DND-41 (cell line): ENCODE data around the gene PDC.

ENCODE experiments used
- ATAC-seq: fragments of 200-7000 bp; cut with Tn5 transposase; 3 replicates; pipeline ENCODE4 v1.9.1; 2021; ENCODE audit warnings: low read depth; ENCODE audit not compliant: insufficient read depth
- DNase-seq: peaks from one replicate; pipeline ENCODE4 v3.0.0-alpha.2; 2020
- H2AFZ ChIP-seq: 2 replicates; pipeline ENCODE4 v1.6.0; 2012; ENCODE audit warnings: low read depth, low read length
- H3K27ac ChIP-seq: 2 replicates; pipeline ENCODE4 v1.5.1; 2012; ENCODE audit warnings: low read length, inconsistent platforms
- H3K27me3 ChIP-seq: fragments of 200-600 bp; sonication (generic); 2 replicates; pipeline ENCODE4 v1.6.0; 2012; ENCODE audit warnings: low read length, mild to moderate bottlenecking, inconsistent platforms; ENCODE audit not compliant: insufficient read depth, poor library complexity
- H3K36me3 ChIP-seq: 2 replicates; pipeline ENCODE4 v1.5.1; 2012; ENCODE audit warnings: low read length, inconsistent platforms; ENCODE audit not compliant: insufficient read depth
- H3K4me1 ChIP-seq: 2 replicates; pipeline ENCODE4 v1.5.1; 2012; ENCODE audit warnings: mild to moderate bottlenecking, low read length; ENCODE audit not compliant: insufficient read depth
- H3K4me2 ChIP-seq: 2 replicates; pipeline ENCODE4 v1.6.0; 2012; ENCODE audit warnings: mild to moderate bottlenecking, moderate library complexity, low read length, inconsistent platforms; ENCODE audit not compliant: insufficient read depth
- H3K4me3 ChIP-seq, 2 experiments: fragments of 200-600 bp in 1 of 2; shearing (Covaris generic) in 1 of 2; 2 replicates each; pipeline ENCODE4 v1.5.1; 2012 to 2016; ENCODE audit warnings: inconsistent platforms in 2 of 2, low read length in 2 of 2, mild to moderate bottlenecking in 2 of 2, low read depth in 1 of 2, moderate library complexity in 1 of 2
- H3K79me2 ChIP-seq: 2 replicates; pipeline ENCODE4 v1.6.0; 2012; ENCODE audit warnings: low read length, inconsistent platforms; ENCODE audit not compliant: insufficient read depth
- H3K9ac ChIP-seq: 2 replicates; pipeline ENCODE4 v1.6.0; 2012; ENCODE audit warnings: low read depth, mild to moderate bottlenecking, inconsistent platforms, low read length, moderate library complexity
- H3K9me3 ChIP-seq: 2 replicates; pipeline ENCODE4 v1.5.1; 2012; ENCODE audit warnings: low read length, moderate library complexity, mild to moderate bottlenecking, inconsistent platforms; ENCODE audit not compliant: insufficient read depth, severe bottlenecking
- H4K20me1 ChIP-seq: 2 replicates; pipeline ENCODE4 v1.6.0; 2012; ENCODE audit warnings: low read length; ENCODE audit not compliant: insufficient read depth
- EZH2 ChIP-seq: IDR thresholded peaks from 3 replicates; pipeline ENCODE4 v1.6.1; 2012; ENCODE audit warnings: borderline replicate concordance, low read depth, mild to moderate bottlenecking, moderate library complexity, low read length, inconsistent platforms; ENCODE audit not compliant: severe bottlenecking
- TF ChIP-seq, protein P1 (sequence below): IDR thresholded peaks from 2 replicates; pipeline ENCODE4 v1.5.1; 2012; ENCODE audit warnings: borderline replicate concordance, low read length, moderate library complexity, mild to moderate bottlenecking; ENCODE audit not compliant: poor library complexity, severe bottlenecking; ENCODE audit errors: extremely low read depth

Gene PDC

DNA sequence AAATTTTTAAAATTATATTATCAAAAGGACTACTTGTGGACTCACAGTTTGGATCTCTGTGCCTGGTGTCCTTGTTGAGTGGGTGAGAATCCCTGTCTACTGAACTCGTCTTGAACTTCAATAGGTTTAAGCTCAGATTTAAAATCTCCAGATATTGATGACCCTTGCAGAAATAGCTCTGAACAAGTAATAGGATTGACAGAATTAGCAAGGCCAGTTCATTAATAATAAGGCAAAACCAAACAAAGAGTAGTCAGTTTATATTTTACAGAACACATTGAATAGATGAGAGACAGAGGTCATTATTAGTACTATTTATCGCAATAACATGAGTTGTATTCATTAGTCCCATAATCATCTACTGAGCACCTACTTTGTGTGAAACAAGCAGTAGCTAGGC is at the start of gene PDC:
TSS of gene PDC (minus strand) at position 101 of the 400 bp plus-strand sequence. CDS start 11,655 bp downstream, outside the sequence.
- Histone ChIP-seq H3K36me3 (no peaks in the 10 kb centered on the region), H3K27me3 (no peaks in the 10 kb centered on the region), H3K4me2 (no peak within 1 kb of the TSS), H3K4me3 (no peak within 1 kb of the TSS), H3K4me1 (no peaks in the 10 kb centered on the region), H2AFZ (no peak within 1 kb of the TSS), H4K20me1 (no peaks in the 10 kb centered on the region), H3K9me3 (no peaks in the 10 kb centered on the region), H3K27ac (no peak within 1 kb of the TSS), H3K79me2 (no peaks in the 10 kb centered on the region), H3K9ac (no peak within 1 kb of the TSS)
- DNase-seq (no peak), ATAC-seq (no peak)
- TF ChIP-seq, protein P1, sequence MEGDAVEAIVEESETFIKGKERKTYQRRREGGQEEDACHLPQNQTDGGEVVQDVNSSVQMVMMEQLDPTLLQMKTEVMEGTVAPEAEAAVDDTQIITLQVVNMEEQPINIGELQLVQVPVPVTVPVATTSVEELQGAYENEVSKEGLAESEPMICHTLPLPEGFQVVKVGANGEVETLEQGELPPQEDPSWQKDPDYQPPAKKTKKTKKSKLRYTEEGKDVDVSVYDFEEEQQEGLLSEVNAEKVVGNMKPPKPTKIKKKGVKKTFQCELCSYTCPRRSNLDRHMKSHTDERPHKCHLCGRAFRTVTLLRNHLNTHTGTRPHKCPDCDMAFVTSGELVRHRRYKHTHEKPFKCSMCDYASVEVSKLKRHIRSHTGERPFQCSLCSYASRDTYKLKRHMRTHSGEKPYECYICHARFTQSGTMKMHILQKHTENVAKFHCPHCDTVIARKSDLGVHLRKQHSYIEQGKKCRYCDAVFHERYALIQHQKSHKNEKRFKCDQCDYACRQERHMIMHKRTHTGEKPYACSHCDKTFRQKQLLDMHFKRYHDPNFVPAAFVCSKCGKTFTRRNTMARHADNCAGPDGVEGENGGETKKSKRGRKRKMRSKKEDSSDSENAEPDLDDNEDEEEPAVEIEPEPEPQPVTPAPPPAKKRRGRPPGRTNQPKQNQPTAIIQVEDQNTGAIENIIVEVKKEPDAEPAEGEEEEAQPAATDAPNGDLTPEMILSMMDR = no peak
- TF ChIP-seq EZH2 = no peak

DNA sequence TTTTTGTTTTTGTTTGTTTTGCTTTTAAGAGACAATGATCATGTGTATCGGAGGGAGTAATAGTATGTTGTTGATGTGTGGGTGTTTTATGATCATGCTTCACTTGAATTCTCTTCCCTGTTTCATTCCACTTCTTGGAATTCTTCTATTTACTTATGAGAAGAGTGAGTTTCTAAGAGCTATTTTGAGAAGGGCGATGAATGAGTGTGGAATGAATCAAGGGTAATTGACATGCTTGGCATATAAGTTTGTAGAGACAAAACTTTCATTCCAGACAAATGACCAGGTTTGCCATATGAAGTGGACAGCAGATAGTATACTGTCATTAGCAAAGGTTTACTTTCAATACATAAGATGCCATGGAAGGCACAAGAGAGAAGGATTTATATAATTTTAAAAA is 42.3 kb upstream of the PDC start:
- H3K27ac ChIP-seq = no peak overlapping the region
- H4K20me1 ChIP-seq = no peaks in the 10 kb centered on the region
- H3K9ac ChIP-seq = no peak overlapping the region
- H3K27me3 ChIP-seq = no peaks in the 10 kb centered on the region
- DNase-seq (no peak), ATAC-seq (no peak)
- no peak overlapping the region for H3K4me3 ChIP-seq
- no peaks in the 10 kb centered on the region for H3K36me3 ChIP-seq
- TF ChIP-seq, protein P1 = no peak
- no peak for TF ChIP-seq EZH2
- no peak overlapping the region for H3K4me2 ChIP-seq
- no peak overlapping the region for H2AFZ ChIP-seq
- no peaks in the 10 kb centered on the region for H3K79me2 ChIP-seq
- H3K4me1 ChIP-seq = no peaks in the 10 kb centered on the region
- H3K9me3 ChIP-seq = no peaks in the 10 kb centered on the region

DNA sequence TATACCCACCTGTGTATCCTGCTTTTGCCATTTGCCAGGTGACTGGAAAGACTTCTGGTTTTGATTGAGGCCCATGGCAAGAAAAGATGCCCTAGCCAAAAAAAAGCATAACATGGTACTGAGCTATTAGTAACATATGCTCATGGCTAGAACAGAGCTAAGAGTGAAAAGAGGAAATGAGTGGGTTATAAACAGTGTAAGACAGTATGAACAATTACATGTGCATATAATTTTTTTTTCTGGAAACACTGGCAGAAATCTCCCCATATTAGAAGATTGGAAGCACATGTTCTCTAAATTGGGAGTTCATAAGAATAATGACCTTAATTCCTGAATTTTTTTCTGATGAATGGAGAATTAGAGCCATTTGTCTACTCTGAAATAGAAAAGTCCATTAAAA is 41.2 kb upstream of the PDC start:
- H3K4me1 ChIP-seq = no peaks in the 10 kb centered on the region
- H3K4me2 ChIP-seq = no peak overlapping the region
- no peaks in the 10 kb centered on the region for H3K27me3 ChIP-seq
- ATAC-seq (no peak), DNase-seq (no peak)
- no peak overlapping the region for H3K4me3 ChIP-seq
- no peaks in the 10 kb centered on the region for H3K9me3 ChIP-seq
- no peaks in the 10 kb centered on the region for H4K20me1 ChIP-seq
- no peaks in the 10 kb centered on the region for H3K36me3 ChIP-seq
- H2AFZ ChIP-seq = no peak overlapping the region
- no peak for TF ChIP-seq EZH2
- TF ChIP-seq, protein P1 = no peak
- no peak overlapping the region for H3K27ac ChIP-seq
- no peak overlapping the region for H3K9ac ChIP-seq
- no peaks in the 10 kb centered on the region for H3K79me2 ChIP-seq

DNA sequence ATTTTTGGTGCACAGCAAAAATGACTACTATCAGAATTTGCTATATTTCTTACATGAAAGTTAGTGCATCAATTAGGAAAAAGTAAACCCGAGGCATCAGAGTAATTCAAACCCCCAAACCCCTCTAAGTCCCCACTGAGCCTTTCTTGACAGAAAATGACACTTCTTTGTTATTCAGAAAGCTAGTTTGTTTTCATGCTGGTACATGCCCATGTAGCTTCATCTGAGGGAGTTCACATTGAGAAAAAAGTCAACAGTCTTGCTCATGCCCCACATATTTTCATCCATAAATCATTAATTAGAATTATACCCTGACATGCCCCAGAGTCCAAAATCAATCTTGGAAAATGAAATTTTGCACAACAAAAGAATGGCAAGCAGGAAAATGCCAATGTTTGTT is 39.9 kb upstream of the PDC start:
- H3K9me3 ChIP-seq = no peaks in the 10 kb centered on the region
- H3K36me3 ChIP-seq = no peaks in the 10 kb centered on the region
- no peaks in the 10 kb centered on the region for H3K4me1 ChIP-seq
- H2AFZ ChIP-seq = no peak overlapping the region
- no peak for DNase-seq
- H3K79me2 ChIP-seq = no peaks in the 10 kb centered on the region
- H3K4me2 ChIP-seq = no peak overlapping the region
- ATAC-seq = no peak
- H3K4me3 ChIP-seq = no peak overlapping the region
- no peak overlapping the region for H3K9ac ChIP-seq
- H4K20me1 ChIP-seq = no peaks in the 10 kb centered on the region
- TF ChIP-seq, protein P1 = no peak
- TF ChIP-seq EZH2 = no peak
- no peaks in the 10 kb centered on the region for H3K27me3 ChIP-seq
- H3K27ac ChIP-seq = no peak overlapping the region
